ENCODE data around the gene GRPR.
"Not testable (repeated sequence)": the region's sequence is repeated elsewhere in the genome, so short reads cannot be mapped to it uniquely, and the experiment has no call there.

GRPR gene

GRCh38 chrX:16137416-16138107 is 14.2 kb downstream of the GRPR start:
- no peak for DNase-seq (ENCODE audit: low spot score)

GRCh38 chrX:16138108-16138427 is 14.7 kb downstream of the GRPR start:
- no peak for DNase-seq (ENCODE audit: low spot score)

GRCh38 chrX:16140448-16140847 is 17.1 kb downstream of the GRPR start:
- no peak for DNase-seq (ENCODE audit: low spot score)

GRCh38 chrX:16140983-16141382 is 17.6 kb downstream of the GRPR start:
- DNase-seq (ENCODE audit: low spot score): no peak

- no peak for DNase-seq (ENCODE audit: low spot score)
Observed at GRCh38 chrX:16141422-16142245, 18.3 kb downstream of the GRPR start.

DNA sequence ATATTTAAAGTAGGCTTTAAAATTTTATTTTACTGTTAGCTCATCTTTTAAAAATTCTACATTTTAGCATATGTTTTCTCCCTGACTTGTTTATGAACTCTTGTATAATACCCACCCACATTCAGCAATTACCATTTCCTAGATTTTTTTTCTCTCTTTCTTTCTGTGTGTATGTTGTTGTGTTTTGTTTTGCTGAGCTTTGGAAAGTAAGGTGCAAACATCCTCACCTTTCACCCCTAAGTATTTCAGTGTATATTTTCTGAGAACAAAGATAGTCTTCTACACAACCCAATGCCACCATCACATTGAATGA is 18.8 kb downstream of the GRPR start:
- DNase-seq (ENCODE audit: low spot score): no peak

GRCh38 chrX:16143968-16144367 is 20.6 kb downstream of the GRPR start:
- DNase-seq (ENCODE audit: low spot score): no peak

- no peak for DNase-seq (ENCODE audit: low spot score)
Observed at GRCh38 chrX:16144420-16144819, 21.1 kb downstream of the GRPR start.

GRCh38 chrX:16145093-16145492 is 21.7 kb downstream of the GRPR start:
- not testable (repeated sequence) for DNase-seq (ENCODE audit: low spot score)

DNA sequence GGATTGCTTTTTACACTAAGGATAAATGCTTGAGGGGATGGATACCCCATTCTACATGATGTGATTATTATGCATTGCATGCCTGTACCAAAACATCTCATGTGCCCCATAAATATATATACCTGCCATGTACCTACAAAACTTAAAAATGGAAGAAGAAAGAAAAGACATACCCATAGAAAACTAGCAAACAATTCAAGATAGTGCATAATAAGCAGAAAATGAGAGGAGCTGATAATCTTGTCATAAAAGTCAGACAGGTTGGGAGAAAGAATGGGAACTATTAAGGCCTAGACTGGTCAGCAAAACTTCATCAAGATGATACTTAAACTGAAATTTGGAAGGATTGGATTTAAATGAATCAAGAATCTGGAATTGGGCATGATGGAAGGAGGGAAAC is 22.3 kb downstream of the GRPR start:
- DNase-seq (ENCODE audit: low spot score): no peak

DNA sequence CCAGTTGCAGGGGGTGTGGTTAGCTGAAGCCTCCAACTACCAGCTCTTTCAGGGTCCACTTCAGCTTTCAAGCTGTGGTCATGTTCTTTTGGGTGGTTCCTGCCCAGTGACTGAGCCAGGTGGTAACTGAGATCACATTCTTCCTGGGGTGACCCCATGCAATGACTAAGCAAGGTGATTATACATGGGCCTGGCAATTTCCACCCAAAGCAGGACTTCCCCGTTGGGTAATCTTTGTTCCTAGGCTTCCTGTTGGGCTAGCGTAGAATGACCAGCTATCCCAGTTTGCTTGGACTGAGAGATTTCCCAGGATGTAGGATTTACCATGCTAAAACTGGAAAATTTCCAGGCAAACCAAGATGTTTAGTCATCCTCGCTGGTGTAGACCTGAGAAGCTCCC is 25.5 kb downstream of the GRPR start:
- DNase-seq (ENCODE audit: low spot score): no peak

- DNase-seq (ENCODE audit: low spot score): no peak
Observed at GRCh38 chrX:16155581-16156096, 32.3 kb downstream of the GRPR start.

DNA sequence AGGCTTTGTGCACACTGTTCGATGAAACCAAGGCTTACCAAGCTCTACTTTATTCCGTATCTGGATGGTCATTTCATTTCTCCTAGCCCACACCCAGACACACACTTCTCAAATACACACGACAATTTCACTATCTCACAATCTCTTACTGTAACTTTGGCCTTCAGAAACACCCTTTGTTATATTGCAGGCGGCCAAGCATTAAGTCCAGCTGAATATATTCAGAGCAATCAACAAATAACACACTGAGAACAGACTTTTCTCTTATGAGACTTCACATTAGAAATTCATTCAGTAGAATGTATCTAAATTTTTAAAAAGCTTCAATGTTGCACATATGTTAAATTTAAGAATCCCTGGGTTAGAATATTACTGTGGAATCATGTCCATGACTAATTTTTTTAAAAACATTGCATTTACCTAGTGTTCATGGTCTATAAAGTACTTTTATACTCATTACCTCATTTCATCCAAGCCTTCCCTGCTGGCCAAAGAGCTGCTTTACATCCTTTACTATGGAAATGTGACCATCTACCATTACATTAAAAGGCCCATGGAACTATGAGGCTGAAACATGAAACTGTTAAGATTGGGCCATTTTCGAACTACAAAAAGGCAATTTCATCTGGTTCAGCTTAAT is 33.4 kb downstream of the GRPR start:
- no peak for DNase-seq (ENCODE audit: low spot score)

DNA sequence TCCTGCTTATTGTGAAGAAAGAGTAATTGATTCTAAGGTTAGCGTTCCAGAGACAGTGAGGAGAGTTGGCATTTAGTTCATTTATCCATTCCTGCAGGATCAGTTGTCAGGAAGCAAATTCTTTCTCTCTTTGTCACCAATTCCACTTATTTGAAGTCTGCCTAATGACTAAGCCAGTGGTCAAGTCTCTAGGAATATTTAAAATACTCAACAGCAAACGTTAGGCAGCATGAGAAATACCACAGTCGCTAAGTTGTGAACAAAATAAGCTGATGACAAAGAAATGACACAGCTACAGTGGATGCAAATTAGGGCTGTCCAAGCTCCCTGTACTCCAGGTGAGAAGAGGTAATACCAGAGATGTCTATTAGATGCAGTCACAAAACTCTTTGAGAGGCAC is 37.4 kb downstream of the GRPR start:
- no peak for DNase-seq (ENCODE audit: low spot score)

DNA sequence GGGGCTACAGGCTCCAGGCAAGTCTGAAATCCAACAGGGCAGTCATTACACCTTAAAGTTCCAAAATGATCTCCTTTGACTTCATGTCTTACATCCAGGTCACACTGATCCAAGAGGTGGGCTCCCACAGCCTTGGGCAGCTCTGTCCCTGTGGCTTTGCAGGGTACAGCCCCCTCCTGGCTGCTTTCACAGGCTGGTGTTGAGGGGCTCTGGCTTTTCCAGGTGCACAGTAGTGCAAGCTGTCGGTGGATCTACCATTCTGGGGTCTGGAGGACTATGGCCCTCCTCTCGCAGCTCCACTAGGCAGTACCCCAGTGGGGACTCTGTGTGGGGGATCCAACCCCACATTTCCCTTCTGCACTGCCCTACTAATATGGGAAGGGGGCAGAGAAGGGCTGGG is 37.8 kb downstream of the GRPR start:
- not testable (repeated sequence) for DNase-seq (ENCODE audit: low spot score)

DNA sequence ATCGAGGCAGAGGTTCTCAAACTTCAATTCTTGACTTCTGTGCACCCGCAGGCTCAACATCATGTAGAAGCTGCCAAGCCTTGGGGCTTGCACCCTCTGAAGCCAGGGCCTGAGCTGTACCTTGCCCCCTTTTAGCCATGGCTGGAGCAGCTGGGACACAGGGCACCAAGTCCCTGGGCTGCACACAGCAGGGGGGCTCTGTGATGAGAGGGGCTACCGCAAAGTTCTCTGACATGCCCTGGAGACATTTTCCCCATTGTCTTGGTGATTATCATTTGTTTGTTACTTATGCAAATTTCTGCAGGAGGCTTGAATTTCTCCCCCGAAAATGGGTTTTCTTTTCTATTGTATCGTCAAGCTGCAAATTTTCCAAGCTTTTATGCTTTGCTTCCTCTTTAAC is 39.0 kb downstream of the GRPR start:
- no peak for DNase-seq (ENCODE audit: low spot score)

GRCh38 chrX:16164748-16165147 is 41.4 kb downstream of the GRPR start:
- DNase-seq (ENCODE audit: low spot score): no peak

- DNase-seq (ENCODE audit: low spot score): no peak
Observed at GRCh38 chrX:16167181-16167580, 43.8 kb downstream of the GRPR start, which contains the start of gene MAGEB17. Gene MAGEB17, plus strand, starts transcription at chrX:16167481. Its CDS starts 2,902 bp downstream, at chrX:16170383.

DNA sequence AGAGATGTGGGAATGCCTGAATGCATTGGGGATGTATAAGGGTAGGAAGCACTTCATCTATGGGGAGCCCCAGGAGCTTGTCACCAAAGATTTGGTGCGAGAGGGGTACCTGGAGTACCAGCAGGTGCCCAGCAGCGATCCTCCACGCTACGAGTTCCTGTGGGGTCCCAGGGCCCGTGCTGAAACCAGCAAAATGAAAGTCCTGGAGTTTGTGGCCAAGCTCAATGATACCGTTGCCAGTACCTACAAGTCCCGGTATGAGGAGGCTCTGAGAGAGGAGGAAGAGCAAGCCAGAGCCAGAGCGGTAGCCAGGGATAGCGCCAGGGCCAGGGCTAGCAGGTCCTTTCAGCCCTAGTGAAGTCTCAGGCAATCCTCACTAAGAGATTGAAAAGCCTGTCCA is 47.7 kb downstream of the GRPR start:
- DNase-seq (ENCODE audit: low spot score): no peak

- DNase-seq (ENCODE audit: low spot score): no peak
Observed at GRCh38 chrX:16171944-16172343, 48.6 kb downstream of the GRPR start.

DNA sequence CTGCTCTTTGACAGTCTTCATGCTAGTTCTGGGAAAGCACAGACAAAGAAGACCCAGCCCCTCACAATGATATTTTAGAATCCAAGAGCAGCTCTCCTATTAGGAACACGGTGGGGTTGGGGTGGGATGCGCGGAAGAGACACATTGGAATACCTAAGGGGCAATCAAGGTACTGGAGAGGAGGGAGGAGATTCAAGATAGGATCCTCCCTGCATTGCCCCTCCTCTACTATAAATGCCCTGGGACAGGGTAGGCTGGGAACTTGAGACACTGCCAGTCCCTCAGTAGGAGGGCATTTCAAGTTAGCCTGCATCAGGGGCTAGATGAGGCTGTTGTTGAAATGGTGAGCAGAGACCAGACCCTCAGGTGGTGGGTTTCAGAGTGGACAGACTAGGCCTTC is 49.0 kb downstream of the GRPR start:
- DNase-seq (ENCODE audit: low spot score): no peak

- DNase-seq (ENCODE audit: low spot score): no peak
Observed at GRCh38 chrX:16175329-16176061, 52.1 kb downstream of the GRPR start.
